ENCODE measurements around the gene GABBR1.

The GABBR1 gene

GRCh38 chr6:29632789-29633533, at the start of gene GABBR1:
TSS of gene GABBR1 (minus strand) at chr6:29633183. CDS start at chr6:29632385, 798 bp downstream.
- Mint-ChIP-seq H3K27me3 (ENCODE audit: low read depth) (peaks cover 12% of the 10 kb centered on the region), H3K36me3 (ENCODE audit: low read depth) (peaks cover 4% of the 10 kb centered on the region), H3K4me3 (peak within 1 kb of the TSS; percentile 85 to 93 (median 91)), H3K27ac (peak within 1 kb of the TSS; percentile 81 to 95 (median 81)), H3K4me1 (peaks cover 34% of the 10 kb centered on the region), H3K9me3 (no peaks in the 10 kb centered on the region)
- no peak for TF ChIP-seq CTCF (IDR thresholded peaks at IDR 0.05; ENCODE audit: unreplicated experiment in 3 of 3)

GRCh38 chr6:29681811-29682210, 48.8 kb upstream of the GABBR1 start:
- Mint-ChIP-seq H3K9me3 (peaks cover 4% of the 10 kb centered on the region), H3K4me3 (no peak overlapping the region), H3K4me1 (no peaks in the 10 kb centered on the region), H3K36me3 (ENCODE audit: low read depth) (no peaks in the 10 kb centered on the region), H3K27ac (no peak overlapping the region), H3K27me3 (ENCODE audit: low read depth) (peaks cover 18% of the 10 kb centered on the region)
- no peak for TF ChIP-seq CTCF (IDR thresholded peaks at IDR 0.05; ENCODE audit: unreplicated experiment in 3 of 3)

GRCh38 chr6:29680904-29681303, 47.9 kb upstream of the GABBR1 start, which contains the start of gene ZFP57:
TSS of gene ZFP57 (minus strand) at chr6:29681152. CDS start at chr6:29677003, 4,149 bp downstream.
- H3K27me3 Mint-ChIP-seq (ENCODE audit: low read depth): peaks cover 15% of the 10 kb centered on the region
- peaks cover 5% of the 10 kb centered on the region for H3K9me3 Mint-ChIP-seq
- H3K27ac Mint-ChIP-seq: no peak within 1 kb of the TSS
- H3K36me3 Mint-ChIP-seq (ENCODE audit: low read depth): no peaks in the 10 kb centered on the region
- no peak within 1 kb of the TSS for H3K4me3 Mint-ChIP-seq
- TF ChIP-seq CTCF (IDR thresholded peaks at IDR 0.05; ENCODE audit: unreplicated experiment in 3 of 3): no peak
- H3K4me1 Mint-ChIP-seq: no peaks in the 10 kb centered on the region

- Mint-ChIP-seq H3K4me3 (no peak overlapping the region), H3K27me3 (ENCODE audit: low read depth) (peaks cover 17% of the 10 kb centered on the region), H3K27ac (no peak overlapping the region), H3K36me3 (ENCODE audit: low read depth) (no peaks in the 10 kb centered on the region), H3K9me3 (peaks cover 5% of the 10 kb centered on the region), H3K4me1 (no peaks in the 10 kb centered on the region)
- TF ChIP-seq CTCF (IDR thresholded peaks at IDR 0.05; ENCODE audit: unreplicated experiment in 3 of 3): no peak
These were observed 47.4 kb upstream of the GABBR1 start for GRCh38 chr6:29680416-29680815.

GRCh38 chr6:29679962-29680361, 47.0 kb upstream of the GABBR1 start:
- no peak for TF ChIP-seq CTCF (IDR thresholded peaks at IDR 0.05; ENCODE audit: unreplicated experiment in 3 of 3)
- Mint-ChIP-seq H3K4me3 (no peak overlapping the region), H3K27me3 (ENCODE audit: low read depth) (peaks cover 18% of the 10 kb centered on the region), H3K9me3 (peaks cover 5% of the 10 kb centered on the region), H3K36me3 (ENCODE audit: low read depth) (no peaks in the 10 kb centered on the region), H3K4me1 (no peaks in the 10 kb centered on the region), H3K27ac (no peak overlapping the region)

GRCh38 chr6:29678114-29678513, 45.1 kb upstream of the GABBR1 start:
- Mint-ChIP-seq H3K4me3 (no peak overlapping the region), H3K27ac (no peak overlapping the region), H3K4me1 (no peaks in the 10 kb centered on the region), H3K9me3 (peaks cover 5% of the 10 kb centered on the region), H3K36me3 (ENCODE audit: low read depth) (no peaks in the 10 kb centered on the region), H3K27me3 (ENCODE audit: low read depth) (peaks cover 17% of the 10 kb centered on the region)
- TF ChIP-seq CTCF (IDR thresholded peaks at IDR 0.05; ENCODE audit: unreplicated experiment in 3 of 3): no peak

All from nephron (organoid).